HFF-Myc (cell line): ENCODE results near the gene ZFC3H1.

ENCODE experiments used
- DNase-seq: peaks from one replicate; pipeline ENCODE4 v3.0.0-alpha.2; 2011; ENCODE audit warnings: low read depth; ENCODE audit errors: extremely low read depth
- H3K4me3 ChIP-seq: replicated peaks from 2 replicates; pipeline ENCODE4 v1.5.1; 2011; ENCODE audit warnings: low read depth, mild to moderate bottlenecking, control low read depth, low read length
- TF ChIP-seq, protein P1 (sequence below): IDR thresholded peaks from 2 replicates; pipeline ENCODE4 v1.5.1; 2012; ENCODE audit warnings: mild to moderate bottlenecking, low read depth, low read length, control low read depth; ENCODE audit errors: missing control alignments

ZFC3H1 gene

DNA sequence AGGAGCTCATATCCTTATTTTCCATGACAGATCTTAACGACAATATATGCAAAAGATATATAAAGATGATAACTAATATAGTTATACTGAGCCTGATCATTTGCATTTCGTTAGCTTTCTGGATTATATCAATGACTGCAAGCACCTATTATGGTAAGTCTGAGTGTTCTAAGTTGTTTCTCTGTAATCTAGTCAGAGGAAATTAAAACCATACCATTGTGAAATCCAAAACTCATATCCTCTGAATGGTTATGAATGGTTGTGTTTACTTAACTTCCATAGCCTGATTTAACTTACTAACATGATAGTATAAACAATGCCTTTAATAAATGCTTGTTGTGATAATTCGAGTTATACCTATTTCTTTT is 23.0 kb upstream of the ZFC3H1 start:
- TF ChIP-seq, protein P1, sequence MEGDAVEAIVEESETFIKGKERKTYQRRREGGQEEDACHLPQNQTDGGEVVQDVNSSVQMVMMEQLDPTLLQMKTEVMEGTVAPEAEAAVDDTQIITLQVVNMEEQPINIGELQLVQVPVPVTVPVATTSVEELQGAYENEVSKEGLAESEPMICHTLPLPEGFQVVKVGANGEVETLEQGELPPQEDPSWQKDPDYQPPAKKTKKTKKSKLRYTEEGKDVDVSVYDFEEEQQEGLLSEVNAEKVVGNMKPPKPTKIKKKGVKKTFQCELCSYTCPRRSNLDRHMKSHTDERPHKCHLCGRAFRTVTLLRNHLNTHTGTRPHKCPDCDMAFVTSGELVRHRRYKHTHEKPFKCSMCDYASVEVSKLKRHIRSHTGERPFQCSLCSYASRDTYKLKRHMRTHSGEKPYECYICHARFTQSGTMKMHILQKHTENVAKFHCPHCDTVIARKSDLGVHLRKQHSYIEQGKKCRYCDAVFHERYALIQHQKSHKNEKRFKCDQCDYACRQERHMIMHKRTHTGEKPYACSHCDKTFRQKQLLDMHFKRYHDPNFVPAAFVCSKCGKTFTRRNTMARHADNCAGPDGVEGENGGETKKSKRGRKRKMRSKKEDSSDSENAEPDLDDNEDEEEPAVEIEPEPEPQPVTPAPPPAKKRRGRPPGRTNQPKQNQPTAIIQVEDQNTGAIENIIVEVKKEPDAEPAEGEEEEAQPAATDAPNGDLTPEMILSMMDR = no peak
- no peak for DNase-seq
- peak overlapping the region; percentile 55 for H3K4me3 ChIP-seq

DNA sequence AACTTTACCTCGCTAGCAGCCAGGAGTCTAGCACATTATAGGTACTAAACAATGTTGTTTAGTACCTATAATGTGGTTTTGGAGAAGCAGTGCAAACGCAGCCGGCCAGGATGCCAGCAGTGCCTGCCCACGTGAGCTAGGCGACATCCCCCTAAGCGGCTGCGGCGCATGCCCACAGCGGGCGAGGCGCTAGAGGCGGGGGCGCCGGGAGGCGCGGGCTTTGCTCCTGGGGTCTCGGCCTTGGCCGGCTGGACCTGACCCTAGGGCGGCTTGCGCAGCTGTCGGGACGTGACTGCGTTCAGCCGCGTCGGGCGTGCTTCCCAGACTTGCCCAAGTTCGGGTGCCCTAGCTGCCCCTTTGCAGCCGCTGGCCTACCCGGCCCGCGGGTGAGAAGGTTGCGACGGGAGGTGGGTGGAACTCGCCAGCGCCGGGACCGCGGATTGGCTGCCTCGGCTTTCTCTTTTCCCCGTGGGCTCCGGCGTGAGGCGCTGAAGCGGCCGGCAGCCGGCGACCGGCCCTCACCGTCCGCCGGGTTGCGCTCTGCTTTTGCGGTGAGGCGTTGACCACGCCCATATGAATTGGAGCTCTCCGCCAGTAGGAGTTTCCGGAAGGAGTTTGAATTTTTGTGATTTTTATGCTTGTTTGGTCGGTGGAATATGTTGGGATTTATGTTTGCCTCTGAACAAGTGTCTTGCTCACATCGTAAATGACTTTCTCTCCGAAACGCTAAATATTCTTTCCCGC is 22.4 kb upstream of the ZFC3H1 start, which contains the start of gene TMEM19:
Gene TMEM19 (plus strand): TSS at position 169 of the 744 bp plus-strand sequence. CDS start 599 bp downstream, outside the sequence.
- DNase-seq = peak; percentile 67
- TF ChIP-seq, protein P1 = peak; percentile 17
- H3K4me3 ChIP-seq = peak within 1 kb of the TSS; percentile 55

DNA sequence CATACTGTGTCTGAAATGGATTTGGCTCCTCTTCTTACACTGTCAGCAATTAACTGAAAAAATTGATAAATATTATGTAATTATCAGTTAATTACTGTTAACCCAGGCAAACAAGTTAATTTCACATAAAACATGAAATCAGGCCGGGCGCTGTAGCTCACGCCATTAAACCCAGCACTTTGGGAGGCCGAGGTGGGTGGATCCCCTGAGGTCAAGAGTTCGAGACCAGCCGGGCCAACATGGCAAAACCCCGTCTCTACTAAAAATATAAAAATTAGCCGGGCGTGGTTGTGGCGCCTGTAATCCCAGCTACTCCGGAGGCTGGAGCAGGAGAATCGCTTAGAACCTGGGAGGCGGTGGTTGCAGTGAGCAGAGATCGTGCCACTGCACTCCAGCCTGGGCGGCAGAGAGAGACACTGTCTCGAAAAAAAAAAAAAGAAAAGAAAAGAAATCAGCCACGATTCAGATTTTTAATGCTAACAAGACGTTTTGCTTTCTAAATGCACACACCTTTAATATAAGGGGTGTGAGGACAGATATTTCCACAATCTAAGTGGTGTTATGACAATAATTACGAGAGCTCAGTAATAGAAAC is 21.8 kb upstream of the ZFC3H1 start:
- no peak for DNase-seq
- TF ChIP-seq, protein P1 = no peak
- peak overlapping the region; percentile 55 for H3K4me3 ChIP-seq

DNA sequence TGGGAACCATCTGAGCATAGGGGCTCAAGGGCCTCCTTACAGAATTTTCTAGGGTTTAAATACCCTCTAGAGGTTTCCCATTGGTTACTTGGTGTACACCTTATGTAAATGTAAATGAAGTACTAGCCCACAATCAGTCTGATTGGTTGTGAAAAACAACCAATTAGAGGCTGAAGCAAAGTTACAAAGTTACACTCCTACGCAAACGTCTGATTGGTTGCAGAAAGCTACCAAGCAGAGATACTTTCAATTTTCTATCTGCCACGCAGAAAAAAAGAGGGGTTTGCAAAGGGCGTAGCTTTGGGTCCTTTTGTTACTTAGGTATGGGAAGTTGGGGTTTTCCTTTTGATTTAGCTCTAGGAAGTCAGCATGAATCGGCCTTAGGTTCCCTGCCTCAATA is 20.4 kb upstream of the ZFC3H1 start:
- TF ChIP-seq, protein P1 = no peak
- no peak for DNase-seq
- no peak overlapping the region for H3K4me3 ChIP-seq

DNA sequence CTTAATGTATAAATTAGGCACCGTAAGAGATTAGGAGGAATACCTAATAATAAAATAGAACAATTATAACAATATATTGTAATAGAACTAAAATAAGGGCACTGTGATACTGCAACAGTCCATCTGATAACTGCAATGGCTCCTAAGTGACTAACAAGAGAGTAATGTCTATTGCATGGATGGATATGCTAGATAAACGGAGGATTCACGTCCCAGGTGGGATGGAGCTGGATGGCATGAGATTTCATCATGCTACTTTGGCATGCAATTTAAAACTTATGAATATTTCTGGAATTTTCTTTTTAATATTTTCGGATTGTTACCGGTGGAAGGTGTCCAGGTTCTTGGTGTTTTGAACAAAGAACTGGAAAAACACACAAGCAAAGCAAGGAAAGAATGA is 20.0 kb upstream of the ZFC3H1 start:
- TF ChIP-seq, protein P1 = no peak
- no peak overlapping the region for H3K4me3 ChIP-seq
- DNase-seq = no peak

DNA sequence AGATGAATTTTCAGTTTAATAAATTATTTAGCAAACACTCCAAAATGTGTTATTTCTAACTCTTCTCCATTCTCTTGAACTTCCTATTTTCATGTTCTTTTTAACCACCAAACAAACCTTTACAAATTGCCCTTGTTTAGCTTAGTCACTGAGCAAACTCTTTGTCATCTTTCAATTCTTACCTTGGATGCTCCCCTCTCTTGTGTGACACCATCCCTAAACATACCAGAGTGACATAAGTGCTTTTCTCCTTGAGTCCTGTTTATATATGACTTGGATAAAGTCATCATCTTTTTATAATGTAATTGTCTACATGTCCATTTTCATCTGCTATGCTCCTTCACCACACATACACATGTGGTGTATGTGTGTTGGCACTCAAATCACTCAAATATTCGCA is 18.8 kb upstream of the ZFC3H1 start:
- no peak for DNase-seq
- TF ChIP-seq, protein P1 = no peak

More for the DNA sequence above, 18.8 kb upstream of the ZFC3H1 start:
- H3K4me3 ChIP-seq = no peak overlapping the region
